Osteocyte (in vitro differentiated cells): ENCODE measurements around the gene IPO4. TPM values are rescaled to one million over a fixed set of nuclear protein-coding genes. Genes with fewer than 3 reads are reported as not detected.

Experiments
- DNase-seq: peaks from one replicate; pipeline ENCODE4 v3.0.0; 2021; ENCODE audit warnings: mixed read lengths; ENCODE audit not compliant: unreplicated experiment; ENCODE audit errors: extremely low spot score
- H3K27ac Mint-ChIP-seq: one replicate; pipeline ENCODE4 v1.8.0; 2021; ENCODE audit warnings: mild to moderate bottlenecking, mixed read lengths; ENCODE audit not compliant: unreplicated experiment
- H3K27me3 Mint-ChIP-seq: one replicate; pipeline ENCODE4 v1.8.0; 2021; ENCODE audit warnings: mixed read lengths; ENCODE audit not compliant: unreplicated experiment
- H3K36me3 Mint-ChIP-seq: one replicate; pipeline ENCODE4 v1.8.0; 2021; ENCODE audit warnings: mixed read lengths; ENCODE audit not compliant: unreplicated experiment
- H3K4me1 Mint-ChIP-seq: one replicate; pipeline ENCODE4 v1.8.0; 2021; ENCODE audit warnings: mixed read lengths; ENCODE audit not compliant: unreplicated experiment
- H3K4me3 Mint-ChIP-seq: one replicate; pipeline ENCODE4 v1.8.0; 2021; ENCODE audit warnings: mild to moderate bottlenecking, moderate library complexity, mixed read lengths; ENCODE audit not compliant: unreplicated experiment
- H3K9me3 Mint-ChIP-seq: one replicate; pipeline ENCODE4 v1.8.0; 2021; ENCODE audit warnings: mixed read lengths; ENCODE audit not compliant: unreplicated experiment
- CTCF ChIP-seq: fragments of 200-600 bp; sonication (generic); IDR thresholded peaks from 2 replicates; pipeline ENCODE4 v1.5.0; 2021; ENCODE audit warnings: antibody characterized with exemption, mild to moderate bottlenecking, moderate library complexity
- total RNA-seq: library from RNA; stranded (reverse); gene quantifications from 2 replicates; pipeline ENCODE4 v1.2.1, GENCODE V29; 2021

The IPO4 gene
- total RNA-seq, 1 donor from 2014 or later: 36.5 TPM

GRCh38 chr14:24194873-24195185 is 6.2 kb upstream of the IPO4 start:
- Mint-ChIP-seq H3K36me3 (peaks cover 20% of the 10 kb centered on the region), H3K27me3 (no peaks in the 10 kb centered on the region), H3K4me3 (peak overlapping the region; percentile 88), H3K9me3 (no peaks in the 10 kb centered on the region), H3K4me1 (peaks cover 37% of the 10 kb centered on the region), H3K27ac (peak overlapping the region; percentile 95)
- no peak for TF ChIP-seq CTCF
- no peak for DNase-seq

GRCh38 chr14:24194186-24194872 is 5.7 kb upstream of the IPO4 start:
- Mint-ChIP-seq H3K9me3 (no peaks in the 10 kb centered on the region), H3K4me3 (peak overlapping the region; percentile 88), H3K36me3 (peaks cover 20% of the 10 kb centered on the region), H3K4me1 (peaks cover 38% of the 10 kb centered on the region), H3K27me3 (no peaks in the 10 kb centered on the region), H3K27ac (peak overlapping the region; percentile 95)
- no peak for TF ChIP-seq CTCF
- DNase-seq: no peak

DNA sequence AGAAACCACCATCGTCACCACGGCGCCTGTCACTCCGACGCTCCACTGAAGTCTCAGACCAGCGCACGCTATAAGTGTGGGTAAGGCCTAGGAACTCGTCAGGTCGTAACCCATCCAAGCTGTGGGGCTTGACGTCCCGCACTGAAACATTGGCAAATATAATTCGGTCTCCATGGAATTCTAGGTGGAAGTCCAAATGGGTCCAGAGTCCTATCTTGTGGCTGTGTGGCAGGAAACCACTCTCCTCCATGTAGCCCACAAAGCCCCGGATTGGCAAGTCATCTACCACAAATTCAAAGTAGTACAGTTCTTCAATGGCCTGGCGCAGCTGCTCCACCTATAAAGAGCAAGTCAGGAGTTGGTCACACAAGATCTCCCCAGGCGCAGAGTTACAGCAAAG is 4.3 kb upstream of the IPO4 start:
- DNase-seq: no peak
- no peak overlapping the region for H3K4me3 Mint-ChIP-seq
- H3K4me1 Mint-ChIP-seq: peaks cover 39% of the 10 kb centered on the region
- H3K27me3 Mint-ChIP-seq: no peaks in the 10 kb centered on the region
- peaks cover 15% of the 10 kb centered on the region for H3K36me3 Mint-ChIP-seq
- TF ChIP-seq CTCF: no peak
- no peaks in the 10 kb centered on the region for H3K9me3 Mint-ChIP-seq
- H3K27ac Mint-ChIP-seq: no peak overlapping the region

DNA sequence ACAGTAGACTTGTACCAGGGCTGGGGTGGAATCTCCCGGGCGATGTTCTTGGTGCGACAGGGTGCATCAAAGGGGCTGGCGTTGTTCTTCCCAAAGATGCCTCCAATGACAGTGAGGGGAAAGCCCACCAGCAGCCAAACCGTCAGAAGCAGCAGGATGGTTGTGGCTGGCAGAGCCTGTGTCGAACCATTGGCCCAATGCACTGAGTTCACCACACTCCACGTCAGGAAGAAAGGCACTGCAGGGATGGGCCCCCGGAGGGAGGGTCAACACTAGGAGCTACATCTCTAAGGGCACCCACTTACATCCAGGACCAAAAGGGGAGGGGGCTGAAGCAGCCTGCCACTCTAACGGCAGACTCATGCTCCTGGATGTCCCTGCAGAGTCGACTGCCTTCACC is 1.8 kb upstream of the IPO4 start:
- Mint-ChIP-seq H3K4me3 (no peak overlapping the region), H3K4me1 (peaks cover 36% of the 10 kb centered on the region), H3K9me3 (no peaks in the 10 kb centered on the region), H3K36me3 (peaks cover 15% of the 10 kb centered on the region), H3K27me3 (no peaks in the 10 kb centered on the region), H3K27ac (peak overlapping the region; percentile 27)
- DNase-seq: no peak
- TF ChIP-seq CTCF: no peak

DNA sequence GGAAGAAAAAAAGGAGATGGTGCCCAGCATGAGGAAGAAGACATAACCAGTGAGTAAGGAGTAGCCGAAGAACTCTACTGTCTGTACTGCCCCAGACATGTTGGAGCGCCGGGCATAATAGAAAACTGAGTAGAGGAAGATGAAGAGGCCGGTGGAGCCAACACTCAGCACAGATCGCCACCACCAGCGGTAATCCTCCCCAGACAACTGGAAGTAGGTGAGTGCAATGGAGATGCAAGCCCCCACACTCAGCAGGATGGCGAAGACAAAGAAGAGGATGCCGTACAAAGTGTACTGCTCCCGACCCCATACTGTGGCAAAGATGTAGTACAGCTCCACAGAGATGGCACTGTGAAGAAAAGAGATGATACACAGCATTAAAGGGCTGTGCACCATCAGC is 844 bp upstream of the IPO4 start:
- peak overlapping the region; percentile 89 for H3K27ac Mint-ChIP-seq
- no peak overlapping the region for H3K4me3 Mint-ChIP-seq

More for the DNA sequence above, 844 bp upstream of the IPO4 start:
- H3K9me3 Mint-ChIP-seq: no peaks in the 10 kb centered on the region
- no peaks in the 10 kb centered on the region for H3K27me3 Mint-ChIP-seq
- H3K36me3 Mint-ChIP-seq: peaks cover 15% of the 10 kb centered on the region
- peaks cover 30% of the 10 kb centered on the region for H3K4me1 Mint-ChIP-seq
- no peak for TF ChIP-seq CTCF
- DNase-seq: no peak
